Breast epithelium (tissue), 3 donors: ENCODE measurements around the gene ZNF444. TPM values are rescaled to one million over a fixed set of nuclear protein-coding genes. Genes with fewer than 3 reads are reported as not detected.

Experiments used
- total RNA-seq, 3 donors: library from RNA; depleted of rRNA; stranded (reverse); fragments of >200 nt; gene quantifications; one replicate each; pipeline ENCODE4 v1.1.0, GENCODE V29; 2016

Gene ZNF444
- total RNA-seq, 3 donors from 2014 or later: 13.9 to 38.5 (median 33.1) TPM

Other genes starting within 250 kb of the ZNF444 start
- gene NLRP13, start 209.0 kb upstream of the ZNF444 start, total RNA-seq: under 1 TPM in 2 of 3 donors, not detected in 1; 0.33 to 0.73 TPM
- gene NLRP8, start 193.5 kb upstream of the ZNF444 start, total RNA-seq: under 1 TPM in 2 of 3 donors, not detected in 1; 0.29 to 0.33 TPM
- under 1 TPM in 2 of 3 donors, not detected in 1; 0.44 to 0.98 TPM for gene NLRP5, start 154.5 kb upstream of the ZNF444 start, total RNA-seq
- 10 to 100 TPM; 10.2 to 11.1 (median 10.4) TPM for gene ZNF787, start 20.0 kb upstream of the ZNF444 start, total RNA-seq
- not detected for gene GALP, start 34.7 kb downstream of the ZNF444 start, total RNA-seq
- not detected for gene ZSCAN5B, start 56.5 kb downstream of the ZNF444 start, total RNA-seq
- gene ZSCAN5C, start 61.0 kb downstream of the ZNF444 start, total RNA-seq: not detected
- gene EDDM13, start 131.5 kb downstream of the ZNF444 start, total RNA-seq: 1 to 10 TPM in 1 of 3 donors, not detected in 2; 1.3 TPM
- gene ZSCAN5A, start 173.6 kb downstream of the ZNF444 start, total RNA-seq: 10 to 100 TPM in 2 of 3 donors, 1 to 10 TPM in 1; 6.2 to 13.3 (median 12.5) TPM